PFSK-1 (cell line): ENCODE results near the gene CCNO.

Source experiments
- POLR2AphosphoS5 ChIP-seq: IDR thresholded peaks from 2 replicates; pipeline ENCODE4 v1.6.1; 2012; ENCODE audit warnings: low read depth, mild to moderate bottlenecking, control low read depth, low read length, moderate library complexity
- REST ChIP-seq, 2 experiments: IDR thresholded peaks; 2 replicates each; pipeline versions ENCODE4 v1.6.1 to v1.8.0; 2011 to 2012; ENCODE audit warnings: low read depth in 2 of 2, low read length in 2 of 2, control low read depth in 1 of 2, inconsistent platforms in 1 of 2, mild to moderate bottlenecking in 1 of 2, moderate library complexity in 1 of 2; ENCODE audit not compliant: insufficient read depth in 1 of 2
- SIN3A ChIP-seq: IDR thresholded peaks from 2 replicates; pipeline ENCODE4 v1.6.1; 2012; ENCODE audit warnings: mild to moderate bottlenecking, low read length, moderate library complexity, borderline replicate concordance; ENCODE audit not compliant: insufficient read depth
- TAF1 ChIP-seq: IDR thresholded peaks from 2 replicates; pipeline ENCODE4 v1.6.1; 2012; ENCODE audit warnings: low read length, control low read depth, borderline replicate concordance; ENCODE audit not compliant: insufficient read depth

- no peak for TF ChIP-seq POLR2AphosphoS5
- no peak for TF ChIP-seq REST (IDR thresholded peaks at IDR 0.05; ENCODE audit: insufficient read depth in 1 of 2, low read depth in 2 of 2, low read length in 2 of 2)
- no peak for TF ChIP-seq SIN3A
- TF ChIP-seq TAF1, result no peak
These were observed 28.4 kb downstream of the CCNO start for GRCh38 chr5:55205001-55205400.
